ENCODE measurements around the gene LHFPL2. TPM values are rescaled to one million over a fixed set of nuclear protein-coding genes. Genes with fewer than 3 reads are reported as not detected.
"Not testable (repeated sequence)": the region's sequence is repeated elsewhere in the genome, so short reads cannot be mapped to it uniquely, and the experiment has no call there.

LHFPL2 gene
- total and polyA plus RNA-seq, 2 donors: 19.2 to 146 TPM

GRCh38 chr5:78675956-78676730 lies 27.6 kb upstream of the LHFPL2 start:
- DNase-seq (ENCODE audit: extremely low spot score): no peak
- H3K4me1 ChIP-seq (ENCODE audit: insufficient read depth): peaks cover 4% of the 10 kb centered on the region
- H3K36me3 ChIP-seq (ENCODE audit: insufficient read depth): no peaks in the 10 kb centered on the region
- WGBS: 82% methylated on average over 6 of the region's 6 CpGs
- no peak overlapping the region for H3K27ac ChIP-seq (ENCODE audit: low read depth)
- H3K4me3 ChIP-seq (ENCODE audit: low read depth, low read length): no peak overlapping the region

GRCh38 chr5:78673827-78674226 lies 25.3 kb upstream of the LHFPL2 start:
- H3K4me1 ChIP-seq (ENCODE audit: insufficient read depth); H3K36me3 ChIP-seq (ENCODE audit: insufficient read depth); H3K27ac ChIP-seq (ENCODE audit: low read depth); H3K4me3 ChIP-seq (ENCODE audit: low read depth, low read length); DNase-seq (ENCODE audit: extremely low spot score): not testable (repeated sequence)

GRCh38 chr5:78672154-78672553 lies 23.6 kb upstream of the LHFPL2 start:
- WGBS: 79% methylated on average over 2 of the region's 2 CpGs
- DNase-seq (ENCODE audit: extremely low spot score): no peak
- no peaks in the 10 kb centered on the region for H3K4me1 ChIP-seq (ENCODE audit: insufficient read depth)
- H3K4me3 ChIP-seq (ENCODE audit: low read depth, low read length): no peak overlapping the region
- no peaks in the 10 kb centered on the region for H3K36me3 ChIP-seq (ENCODE audit: insufficient read depth)
- no peak overlapping the region for H3K27ac ChIP-seq (ENCODE audit: low read depth)

- WGBS: 19% methylated on average over 4 of the region's 4 CpGs
- Histone ChIP-seq H3K27ac (ENCODE audit: low read depth) (no peak overlapping the region), H3K36me3 (ENCODE audit: insufficient read depth) (no peaks in the 10 kb centered on the region), H3K4me3 (ENCODE audit: low read depth, low read length) (no peak overlapping the region), H3K4me1 (ENCODE audit: insufficient read depth) (no peaks in the 10 kb centered on the region)
- peak; percentile 81 for DNase-seq (ENCODE audit: extremely low spot score)
Observed at GRCh38 chr5:78671609-78672008, 23.0 kb upstream of the LHFPL2 start.

GRCh38 chr5:78670701-78671269 lies 22.2 kb upstream of the LHFPL2 start:
- no peak for DNase-seq (ENCODE audit: extremely low spot score)
- Histone ChIP-seq H3K4me1 (ENCODE audit: insufficient read depth) (no peaks in the 10 kb centered on the region), H3K36me3 (ENCODE audit: insufficient read depth) (no peaks in the 10 kb centered on the region), H3K4me3 (ENCODE audit: low read depth, low read length) (no peak overlapping the region), H3K27ac (ENCODE audit: low read depth) (no peak overlapping the region)
- 69% methylated on average over 2 of the region's 2 CpGs for WGBS

GRCh38 chr5:78669331-78669730 lies 20.8 kb upstream of the LHFPL2 start:
- Histone ChIP-seq H3K4me3 (ENCODE audit: low read depth, low read length) (no peak overlapping the region), H3K27ac (ENCODE audit: low read depth) (no peak overlapping the region), H3K4me1 (ENCODE audit: insufficient read depth) (peaks cover 1% of the 10 kb centered on the region), H3K36me3 (ENCODE audit: insufficient read depth) (no peaks in the 10 kb centered on the region)
- no peak for DNase-seq (ENCODE audit: extremely low spot score)
- WGBS: 89% methylated on average over 4 of the region's 4 CpGs

GRCh38 chr5:78667461-78668103 lies 19.0 kb upstream of the LHFPL2 start:
- no peak for DNase-seq (ENCODE audit: extremely low spot score)
- H3K27ac ChIP-seq (ENCODE audit: low read depth): no peak overlapping the region
- 96% methylated on average over 5 of the region's 5 CpGs for WGBS
- no peaks in the 10 kb centered on the region for H3K36me3 ChIP-seq (ENCODE audit: insufficient read depth)
- H3K4me1 ChIP-seq (ENCODE audit: insufficient read depth): peaks cover 1% of the 10 kb centered on the region
- H3K4me3 ChIP-seq (ENCODE audit: low read depth, low read length): no peak overlapping the region

GRCh38 chr5:78666975-78667374 lies 18.4 kb upstream of the LHFPL2 start:
- not testable (repeated sequence) for H3K36me3 ChIP-seq (ENCODE audit: insufficient read depth); DNase-seq (ENCODE audit: extremely low spot score); H3K27ac ChIP-seq (ENCODE audit: low read depth); H3K4me3 ChIP-seq (ENCODE audit: low read depth, low read length); H3K4me1 ChIP-seq (ENCODE audit: insufficient read depth)
- WGBS: 98% methylated on average over 1 of the region's 1 CpG

GRCh38 chr5:78666041-78666444 lies 17.5 kb upstream of the LHFPL2 start:
- DNase-seq (ENCODE audit: extremely low spot score): no peak
- Histone ChIP-seq H3K36me3 (ENCODE audit: insufficient read depth) (no peaks in the 10 kb centered on the region), H3K27ac (ENCODE audit: low read depth) (peak overlapping the region; percentile 14), H3K4me3 (ENCODE audit: low read depth, low read length) (no peak overlapping the region), H3K4me1 (ENCODE audit: insufficient read depth) (peaks cover 1% of the 10 kb centered on the region)
- WGBS: 43% methylated on average over 3 of the region's 3 CpGs

GRCh38 chr5:78665534-78665933 lies 17.0 kb upstream of the LHFPL2 start:
- WGBS: 90% methylated on average over 3 of the region's 3 CpGs
- Histone ChIP-seq H3K36me3 (ENCODE audit: insufficient read depth) (no peaks in the 10 kb centered on the region), H3K27ac (ENCODE audit: low read depth) (no peak overlapping the region), H3K4me3 (ENCODE audit: low read depth, low read length) (no peak overlapping the region), H3K4me1 (ENCODE audit: insufficient read depth) (peaks cover 1% of the 10 kb centered on the region)
- no peak for DNase-seq (ENCODE audit: extremely low spot score)

- H3K36me3 ChIP-seq (ENCODE audit: insufficient read depth): no peaks in the 10 kb centered on the region
- DNase-seq (ENCODE audit: extremely low spot score): no peak
Observed at GRCh38 chr5:78662323-78662722, 13.8 kb upstream of the LHFPL2 start.

GRCh38 chr5:78661691-78662090 lies 13.1 kb upstream of the LHFPL2 start:
- 97% methylated on average over 1 of the region's 1 CpG for WGBS

More at GRCh38 chr5:78662323-78662722, 13.8 kb upstream of the LHFPL2 start:
- 94% methylated on average over 1 of the region's 1 CpG for WGBS
- Histone ChIP-seq H3K4me3 (ENCODE audit: low read depth, low read length) (no peak overlapping the region), H3K27ac (ENCODE audit: low read depth) (no peak overlapping the region), H3K4me1 (ENCODE audit: insufficient read depth) (peaks cover 1% of the 10 kb centered on the region)

GRCh38 chr5:78661044-78661443 lies 12.5 kb upstream of the LHFPL2 start:
- WGBS: 93% methylated on average over 1 of the region's 1 CpG
- no peak overlapping the region for H3K4me3 ChIP-seq (ENCODE audit: low read depth, low read length)
- no peak overlapping the region for H3K27ac ChIP-seq (ENCODE audit: low read depth)
- H3K4me1 ChIP-seq (ENCODE audit: insufficient read depth): peaks cover 1% of the 10 kb centered on the region
- DNase-seq (ENCODE audit: extremely low spot score): no peak
- H3K36me3 ChIP-seq (ENCODE audit: insufficient read depth): no peaks in the 10 kb centered on the region

More at GRCh38 chr5:78661691-78662090, 13.1 kb upstream of the LHFPL2 start:
- peaks cover 1% of the 10 kb centered on the region for H3K4me1 ChIP-seq (ENCODE audit: insufficient read depth)
- no peak overlapping the region for H3K4me3 ChIP-seq (ENCODE audit: low read depth, low read length)
- no peak overlapping the region for H3K27ac ChIP-seq (ENCODE audit: low read depth)
- H3K36me3 ChIP-seq (ENCODE audit: insufficient read depth): no peaks in the 10 kb centered on the region
- DNase-seq (ENCODE audit: extremely low spot score): no peak

GRCh38 chr5:78660401-78660800 lies 11.8 kb upstream of the LHFPL2 start:
- DNase-seq (ENCODE audit: extremely low spot score): no peak
- no peaks in the 10 kb centered on the region for H3K4me1 ChIP-seq (ENCODE audit: insufficient read depth)
- no peaks in the 10 kb centered on the region for H3K36me3 ChIP-seq (ENCODE audit: insufficient read depth)
- H3K4me3 ChIP-seq (ENCODE audit: low read depth, low read length): no peak overlapping the region
- no peak overlapping the region for H3K27ac ChIP-seq (ENCODE audit: low read depth)
- WGBS: 53% methylated on average over 1 of the region's 1 CpG

Data from urinary bladder (tissue), 4 donors.